Memory B cell (primary cell): ENCODE data around the gene INSIG1.

ENCODE experiments used
- ATAC-seq: fragments of 150-1000 bp; cut with Tn5 transposase; 2 replicates; pipeline ENCODE4 v1.10.0; 2021; ENCODE audit warnings: low read depth, mild to moderate bottlenecking, moderate library complexity
- DNase-seq, 2 donors: peaks; one replicate each; pipeline ENCODE4 v3.0.0; 2022; ENCODE audit warnings: low spot score in 2 of 2
- H3K27ac Mint-ChIP-seq: one replicate; pipeline ENCODE4 v1.8.0; 2022; ENCODE audit warnings: mild to moderate bottlenecking, moderate library complexity, mixed read lengths
- H3K27me3 Mint-ChIP-seq: one replicate; pipeline ENCODE4 v1.8.0; 2022; ENCODE audit warnings: mixed read lengths
- H3K36me3 Mint-ChIP-seq: one replicate; pipeline ENCODE4 v1.8.0; 2022; ENCODE audit warnings: mild to moderate bottlenecking, mixed read lengths
- H3K4me1 Mint-ChIP-seq: one replicate; pipeline ENCODE4 v1.8.0; 2022; ENCODE audit warnings: mixed read lengths
- H3K4me3 Mint-ChIP-seq: one replicate; pipeline ENCODE4 v1.8.0; 2022; ENCODE audit warnings: mild to moderate bottlenecking, moderate library complexity, mixed read lengths
- H3K9me3 Mint-ChIP-seq: one replicate; pipeline ENCODE4 v1.8.0; 2022; ENCODE audit warnings: mixed read lengths

INSIG1 gene

DNA sequence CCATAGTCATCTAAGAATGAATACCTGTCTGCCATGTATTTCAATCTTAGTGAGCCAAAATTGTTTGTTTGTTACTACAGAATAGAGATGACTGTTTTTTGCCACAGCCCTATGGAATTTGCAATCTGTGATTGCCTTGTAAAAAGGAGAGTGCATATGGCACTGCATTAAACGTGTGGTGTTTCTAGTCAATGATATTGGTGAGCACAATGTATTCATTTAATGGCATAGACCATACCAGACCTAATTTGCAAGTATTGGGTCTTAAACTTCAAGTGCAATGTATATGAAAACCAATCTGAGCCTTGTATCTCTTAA, 11.3 kb downstream of the INSIG1 start:
- no peaks in the 10 kb centered on the region for H3K27me3 Mint-ChIP-seq
- ATAC-seq (no peak), DNase-seq (no peak)
- H3K36me3 Mint-ChIP-seq, result peaks cover 15% of the 10 kb centered on the region
- H3K27ac Mint-ChIP-seq, result no peak overlapping the region
- H3K4me3 Mint-ChIP-seq, result no peak overlapping the region
- H3K4me1 Mint-ChIP-seq, result peaks cover 7% of the 10 kb centered on the region
- H3K9me3 Mint-ChIP-seq, result no peaks in the 10 kb centered on the region

DNA sequence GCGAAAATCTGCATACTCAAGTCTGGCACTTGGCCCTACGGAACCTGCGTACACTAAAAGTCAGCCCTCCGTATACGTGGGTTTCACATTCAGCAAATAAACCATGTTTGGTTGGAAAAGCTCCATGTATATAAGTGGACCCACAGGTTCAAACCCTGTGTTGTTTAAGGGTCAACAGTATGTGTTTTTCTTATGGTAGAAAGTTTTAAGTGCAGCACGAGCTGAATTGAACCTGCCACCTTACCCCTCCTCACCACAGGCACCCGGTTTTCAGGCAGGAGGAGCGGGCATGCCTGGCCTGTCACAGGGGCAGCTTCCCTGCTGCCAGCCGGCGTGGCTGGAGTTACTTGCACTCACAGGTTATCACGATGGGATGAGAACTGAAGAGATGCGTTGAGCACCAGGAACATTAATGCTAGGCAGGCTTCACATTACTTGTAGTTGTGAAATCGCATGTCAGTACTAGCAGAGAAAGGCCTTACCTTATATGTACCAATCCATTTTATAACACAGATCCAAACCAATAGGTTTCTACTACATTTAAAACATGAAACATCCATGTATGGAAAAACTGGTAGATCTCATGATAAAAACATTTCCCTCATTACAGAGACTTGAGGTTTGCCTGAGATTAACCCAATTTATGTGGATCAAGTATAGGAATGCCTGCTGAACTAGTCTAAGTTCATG, 12.9 kb downstream of the INSIG1 start:
- H3K27ac Mint-ChIP-seq, result no peak overlapping the region
- ATAC-seq (no peak), DNase-seq (no peak)
- peaks cover 4% of the 10 kb centered on the region for H3K4me1 Mint-ChIP-seq
- H3K27me3 Mint-ChIP-seq, result no peaks in the 10 kb centered on the region
- peaks cover 12% of the 10 kb centered on the region for H3K36me3 Mint-ChIP-seq
- no peaks in the 10 kb centered on the region for H3K9me3 Mint-ChIP-seq
- H3K4me3 Mint-ChIP-seq, result no peak overlapping the region

DNA sequence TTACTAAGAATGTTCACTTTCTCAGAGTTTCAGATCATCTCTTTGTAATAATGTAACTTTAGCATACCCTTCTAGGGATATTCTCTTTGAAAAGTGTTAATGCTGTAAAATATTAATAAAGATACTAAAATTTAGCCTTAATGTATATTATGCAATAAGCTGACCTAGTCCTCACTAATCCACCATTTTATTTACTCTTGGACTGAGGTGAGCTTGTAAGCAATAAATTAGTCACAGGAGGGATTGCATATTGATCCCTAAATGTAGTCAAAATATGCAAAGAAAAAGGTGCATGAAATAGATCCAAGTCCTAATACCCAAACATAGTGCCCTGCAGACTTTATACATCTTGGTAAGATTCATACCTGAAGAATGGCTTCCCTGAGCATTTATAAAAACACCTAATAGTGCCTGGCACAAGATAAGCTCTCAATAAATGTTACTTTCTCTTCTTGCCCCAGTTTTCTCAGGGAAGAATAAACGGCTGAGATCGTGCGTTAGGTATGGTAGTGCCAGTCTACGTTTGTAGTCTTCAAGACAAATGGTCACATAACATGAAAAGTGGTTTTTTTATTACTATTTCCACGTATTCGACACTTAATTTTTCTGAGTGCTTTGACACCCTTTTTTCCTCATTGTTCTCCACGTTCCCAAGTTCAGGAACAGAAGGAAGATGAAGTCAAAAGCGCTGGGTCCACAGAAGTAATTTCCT, 14.3 kb downstream of the INSIG1 start:
- H3K27ac Mint-ChIP-seq, result no peak overlapping the region
- no peaks in the 10 kb centered on the region for H3K9me3 Mint-ChIP-seq
- H3K4me1 Mint-ChIP-seq, result peaks cover 3% of the 10 kb centered on the region
- peaks cover 10% of the 10 kb centered on the region for H3K36me3 Mint-ChIP-seq
- H3K27me3 Mint-ChIP-seq, result peaks cover 1% of the 10 kb centered on the region
- no peak overlapping the region for H3K4me3 Mint-ChIP-seq
- ATAC-seq (no peak), DNase-seq (no peak)

DNA sequence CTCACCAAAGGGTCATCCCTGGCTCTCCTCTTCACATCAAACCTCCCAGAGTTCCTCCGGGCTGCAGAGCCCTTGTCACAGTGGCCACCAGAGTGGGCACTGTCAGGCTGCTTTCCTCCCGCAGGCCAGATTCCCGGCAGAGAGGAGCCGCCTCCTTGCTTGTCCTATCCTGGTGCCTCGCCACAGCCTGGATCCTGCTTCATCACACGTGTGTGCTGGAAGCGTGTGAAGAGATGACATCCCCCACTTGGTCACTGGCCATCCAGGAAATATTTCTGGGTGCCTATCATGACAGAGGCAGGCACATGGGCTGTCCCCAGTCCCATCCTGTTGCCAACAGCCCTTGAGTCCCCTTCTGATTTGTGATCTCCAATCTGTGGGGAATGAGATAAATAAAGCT, 15.0 kb downstream of the INSIG1 start:
- Mint-ChIP-seq H3K36me3 (peaks cover 6% of the 10 kb centered on the region), H3K27ac (no peak overlapping the region), H3K9me3 (no peaks in the 10 kb centered on the region), H3K4me1 (no peaks in the 10 kb centered on the region), H3K4me3 (no peak overlapping the region), H3K27me3 (peaks cover 1% of the 10 kb centered on the region)
- ATAC-seq (no peak), DNase-seq (no peak)

DNA sequence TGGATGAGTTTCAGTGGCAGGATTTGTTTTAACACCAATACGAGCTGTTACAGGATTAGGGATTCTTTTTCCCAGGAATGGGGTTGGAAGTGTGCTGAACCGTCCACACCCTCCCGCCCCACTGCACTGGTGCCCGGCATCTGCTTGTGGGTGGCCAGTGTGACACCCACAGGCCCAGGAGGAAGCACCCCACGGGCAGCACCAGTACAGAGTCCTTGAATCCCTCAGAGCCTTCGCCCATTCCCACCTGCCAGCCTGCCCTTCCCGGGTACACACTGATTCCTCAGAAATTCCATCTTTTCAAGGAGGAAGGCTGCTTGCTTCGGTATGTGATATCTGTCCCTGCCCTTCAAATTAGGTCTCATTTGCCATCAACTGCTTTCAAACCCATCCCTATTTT, 15.4 kb downstream of the INSIG1 start:
- Mint-ChIP-seq H3K27ac (no peak overlapping the region), H3K9me3 (no peaks in the 10 kb centered on the region), H3K4me3 (no peak overlapping the region), H3K36me3 (peaks cover 6% of the 10 kb centered on the region), H3K4me1 (no peaks in the 10 kb centered on the region), H3K27me3 (peaks cover 1% of the 10 kb centered on the region)
- ATAC-seq, result no peak
- DNase-seq, result no peak

DNA sequence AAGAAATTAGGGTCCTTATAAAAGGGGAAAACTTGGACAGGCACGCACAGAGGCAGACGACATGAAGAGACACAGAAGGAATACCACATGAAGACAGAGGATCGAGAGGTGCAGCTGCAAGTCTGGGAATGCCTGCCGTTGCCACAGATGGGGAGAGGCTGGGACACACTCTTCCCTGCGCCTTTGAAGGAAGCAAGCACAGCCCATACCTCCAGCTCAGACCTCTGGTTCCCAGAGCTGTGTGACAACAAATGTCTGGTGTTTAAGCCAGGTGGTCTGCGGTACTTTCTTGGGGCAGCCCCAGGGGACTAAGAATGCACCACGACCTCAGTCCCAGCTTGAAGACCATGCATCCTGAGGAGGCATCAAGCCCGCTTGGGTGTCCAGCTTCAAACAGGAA, 18.3 kb downstream of the INSIG1 start:
- no peaks in the 10 kb centered on the region for H3K36me3 Mint-ChIP-seq
- ATAC-seq, result no peak
- H3K4me3 Mint-ChIP-seq, result no peak overlapping the region
- no peak overlapping the region for H3K27ac Mint-ChIP-seq
- H3K4me1 Mint-ChIP-seq, result no peaks in the 10 kb centered on the region
- DNase-seq, result no peak
- no peaks in the 10 kb centered on the region for H3K9me3 Mint-ChIP-seq
- H3K27me3 Mint-ChIP-seq, result peaks cover 1% of the 10 kb centered on the region

DNA sequence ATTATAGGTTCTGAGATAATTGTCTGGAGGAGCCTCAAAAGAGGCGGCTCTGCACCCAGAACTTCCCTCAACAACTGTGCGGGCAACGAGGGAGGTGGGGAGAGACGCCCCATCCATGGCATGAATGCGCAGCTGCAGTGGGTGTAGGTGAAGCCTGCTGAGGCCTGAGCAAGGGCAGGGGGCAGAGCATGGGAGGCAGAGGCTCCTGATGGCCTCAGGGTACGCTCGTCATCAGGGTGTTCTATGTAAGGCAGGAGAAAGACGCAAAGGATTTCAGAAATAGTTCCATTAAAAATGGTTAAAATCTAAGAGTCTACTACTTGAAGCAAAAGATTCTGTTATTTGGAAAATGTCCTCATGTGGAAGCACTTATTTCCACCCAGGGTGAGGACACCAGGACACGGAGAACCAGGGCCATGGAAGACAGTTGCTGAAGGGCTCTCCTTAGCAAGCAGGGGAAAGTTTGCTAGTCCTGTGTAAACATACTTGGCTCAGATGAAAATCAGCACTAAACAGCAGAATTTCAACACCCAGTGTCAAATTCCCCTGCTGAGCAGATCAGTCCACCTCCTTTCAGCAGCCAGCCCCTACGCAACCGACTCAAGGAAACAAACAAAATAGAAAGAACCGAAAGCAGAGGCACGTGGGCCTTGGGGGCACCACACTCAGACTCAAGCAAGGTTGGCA, 18.9 kb downstream of the INSIG1 start:
- peaks cover 1% of the 10 kb centered on the region for H3K27me3 Mint-ChIP-seq
- no peak overlapping the region for H3K27ac Mint-ChIP-seq
- H3K9me3 Mint-ChIP-seq, result no peaks in the 10 kb centered on the region
- DNase-seq (no peak), ATAC-seq (peak; percentile 41)
- H3K36me3 Mint-ChIP-seq, result no peaks in the 10 kb centered on the region
- no peak overlapping the region for H3K4me3 Mint-ChIP-seq
- H3K4me1 Mint-ChIP-seq, result no peaks in the 10 kb centered on the region

DNA sequence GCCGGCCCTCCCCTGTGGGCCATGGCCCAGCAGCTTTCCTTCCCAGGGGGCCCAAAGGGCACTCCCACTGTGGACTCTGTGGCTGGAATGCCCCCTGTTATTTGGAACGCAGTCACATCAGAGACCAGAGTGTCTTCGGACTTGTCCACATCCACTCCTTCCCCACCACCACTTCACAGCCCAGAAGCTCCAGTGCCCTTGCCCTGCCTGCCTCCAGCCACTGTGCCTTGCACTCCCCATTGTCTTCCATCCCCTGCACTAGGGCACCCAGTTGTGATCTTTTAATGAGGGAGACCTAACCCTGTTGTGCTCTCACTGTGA, 19.4 kb downstream of the INSIG1 start:
- H3K9me3 Mint-ChIP-seq, result no peaks in the 10 kb centered on the region
- H3K27me3 Mint-ChIP-seq, result peaks cover 1% of the 10 kb centered on the region
- no peaks in the 10 kb centered on the region for H3K4me1 Mint-ChIP-seq
- no peak overlapping the region for H3K4me3 Mint-ChIP-seq
- ATAC-seq (no peak), DNase-seq (no peak)
- H3K27ac Mint-ChIP-seq, result no peak overlapping the region
- H3K36me3 Mint-ChIP-seq, result no peaks in the 10 kb centered on the region

DNA sequence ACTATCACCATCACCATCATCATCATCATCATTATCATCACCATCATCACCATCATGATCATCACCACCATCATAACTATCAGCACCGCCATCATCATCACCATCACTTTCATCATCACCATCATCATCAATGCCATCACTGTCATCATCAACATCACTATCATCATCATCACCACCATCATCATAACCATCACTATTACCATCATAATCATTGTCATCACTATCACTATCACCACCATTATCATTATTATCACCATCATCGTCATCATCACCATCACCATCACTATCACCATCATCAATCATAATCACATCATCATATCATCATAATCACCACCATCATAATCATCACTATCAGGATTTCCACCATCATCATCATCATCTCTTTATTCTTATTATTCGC, 20.6 kb downstream of the INSIG1 start:
- DNase-seq (no peak), ATAC-seq (no peak)
- no peak overlapping the region for H3K27ac Mint-ChIP-seq
- H3K36me3 Mint-ChIP-seq, result no peaks in the 10 kb centered on the region
- H3K4me1 Mint-ChIP-seq, result no peaks in the 10 kb centered on the region
- H3K9me3 Mint-ChIP-seq, result peaks cover under 1% of the 10 kb centered on the region
- H3K4me3 Mint-ChIP-seq, result no peak overlapping the region
- H3K27me3 Mint-ChIP-seq, result peaks cover 1% of the 10 kb centered on the region

DNA sequence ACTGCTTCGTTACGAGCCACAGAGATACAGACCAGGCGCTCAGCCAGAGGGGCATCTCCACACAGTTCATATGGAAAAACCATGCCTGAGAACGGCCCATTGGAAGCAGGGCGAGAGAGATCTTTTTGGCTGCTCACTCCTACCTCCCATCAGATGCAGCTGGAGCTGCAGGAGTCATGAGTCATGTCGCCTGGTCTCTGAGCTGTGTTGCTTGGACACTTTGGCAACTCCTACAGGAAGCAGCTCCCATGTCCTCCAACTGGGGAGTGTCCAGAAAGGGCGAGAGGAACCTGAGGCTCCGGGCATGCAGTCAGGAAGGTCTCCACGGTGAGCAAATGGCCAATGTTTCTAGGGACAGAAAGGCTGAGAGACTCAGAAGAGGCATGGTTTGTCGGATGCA, 24.9 kb downstream of the INSIG1 start:
- H3K4me1 Mint-ChIP-seq, result no peaks in the 10 kb centered on the region
- peaks cover 7% of the 10 kb centered on the region for H3K9me3 Mint-ChIP-seq
- H3K36me3 Mint-ChIP-seq, result no peaks in the 10 kb centered on the region
- H3K27ac Mint-ChIP-seq, result no peak overlapping the region
- H3K27me3 Mint-ChIP-seq, result peaks cover 3% of the 10 kb centered on the region
- ATAC-seq, result no peak
- H3K4me3 Mint-ChIP-seq, result no peak overlapping the region
- no peak for DNase-seq

DNA sequence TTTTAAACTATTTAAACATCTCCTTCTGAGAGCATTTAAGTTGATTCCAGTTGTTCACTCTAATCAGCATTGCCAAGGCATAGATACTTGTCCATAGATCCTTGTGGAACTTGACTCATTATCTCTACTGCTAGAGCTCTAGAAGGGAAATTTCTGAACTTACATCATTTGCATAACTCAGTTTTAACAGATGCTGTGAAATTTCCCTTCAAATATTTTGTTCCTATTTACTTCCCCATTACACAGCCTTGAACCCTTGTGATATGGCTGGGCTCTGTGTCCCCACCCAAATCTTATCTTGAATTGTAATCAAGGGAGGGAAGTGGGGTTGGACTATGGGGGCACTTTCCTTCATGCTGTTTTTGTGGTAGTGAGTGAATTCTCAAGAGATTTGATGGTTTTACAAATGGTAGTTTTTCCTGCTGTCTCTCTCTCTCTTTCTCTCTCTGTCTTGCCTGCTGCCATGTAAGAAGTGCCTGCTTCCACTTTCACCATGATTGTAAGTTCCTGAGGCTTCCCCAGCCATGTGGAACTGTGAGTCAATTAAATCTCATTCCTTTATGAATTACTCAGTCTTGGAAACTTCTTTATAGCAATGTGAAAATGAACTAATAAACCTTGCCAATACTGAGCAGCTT, 25.4 kb downstream of the INSIG1 start:
- H3K4me1 Mint-ChIP-seq, result no peaks in the 10 kb centered on the region
- H3K27me3 Mint-ChIP-seq, result peaks cover 6% of the 10 kb centered on the region
- peak; percentile 17 for ATAC-seq
- H3K4me3 Mint-ChIP-seq, result no peak overlapping the region
- H3K9me3 Mint-ChIP-seq, result peaks cover 7% of the 10 kb centered on the region
- no peak overlapping the region for H3K27ac Mint-ChIP-seq
- no peak for DNase-seq
- H3K36me3 Mint-ChIP-seq, result no peaks in the 10 kb centered on the region

DNA sequence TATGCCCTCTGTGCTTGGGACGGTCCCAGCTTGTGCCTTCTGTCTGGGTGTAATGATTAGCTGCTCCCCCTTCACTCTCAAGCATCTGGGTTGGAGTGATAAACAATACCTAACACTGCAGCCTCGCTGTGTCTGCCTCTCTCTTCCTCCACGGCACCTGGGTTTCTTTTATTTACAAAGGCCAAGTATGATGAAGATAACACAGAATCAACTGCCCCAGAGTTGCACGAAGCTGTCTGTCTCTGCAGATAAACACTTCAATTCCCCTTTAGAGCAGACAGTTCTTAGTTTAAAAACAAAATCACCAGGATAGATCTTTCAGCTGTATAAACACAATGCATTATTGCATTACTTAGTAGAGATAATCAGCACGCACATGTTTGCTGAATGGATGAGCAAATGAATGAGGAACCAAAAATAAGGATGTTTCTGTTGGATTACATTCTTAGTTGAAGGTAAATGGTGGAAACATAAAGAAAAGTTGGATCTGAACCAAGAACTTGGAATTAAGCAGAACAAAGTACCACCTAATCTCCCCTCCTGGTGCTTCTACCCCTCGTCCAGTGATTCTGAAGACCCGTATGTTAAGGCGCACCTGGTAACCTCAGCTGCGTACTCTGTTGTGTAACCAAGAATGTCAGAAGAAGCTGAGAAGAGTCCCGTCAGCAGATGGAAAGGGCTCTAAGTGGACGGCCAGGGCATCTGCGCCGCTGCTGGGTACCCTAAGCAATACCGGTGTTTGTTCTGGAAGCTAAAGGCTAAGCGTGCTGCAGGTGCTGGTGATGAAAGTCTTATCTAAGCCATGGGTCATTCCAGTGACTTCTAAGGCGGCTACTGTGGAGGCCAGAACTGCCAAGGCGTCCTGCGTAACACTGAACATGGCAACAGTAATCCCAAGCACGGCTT, 26.6 kb downstream of the INSIG1 start:
- ATAC-seq (no peak), DNase-seq (no peak)
- Mint-ChIP-seq H3K9me3 (peaks cover 7% of the 10 kb centered on the region), H3K36me3 (no peaks in the 10 kb centered on the region), H3K4me3 (no peak overlapping the region), H3K27me3 (peaks cover 6% of the 10 kb centered on the region), H3K27ac (no peak overlapping the region), H3K4me1 (no peaks in the 10 kb centered on the region)

DNA sequence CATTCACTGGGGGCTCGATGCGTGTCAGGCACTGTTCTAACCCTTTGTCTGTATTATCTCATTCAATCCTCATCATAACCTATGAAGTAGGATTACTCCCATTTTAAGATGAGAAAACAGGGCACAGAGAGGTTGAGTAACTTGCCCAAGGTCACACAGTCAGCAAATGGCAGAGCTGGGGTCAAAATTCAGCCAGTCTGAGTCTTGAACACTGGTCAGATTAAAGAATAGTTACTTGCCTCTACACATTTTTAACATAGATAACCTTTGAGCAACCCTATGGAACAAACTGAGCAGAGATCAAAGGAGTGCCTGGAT, 27.2 kb downstream of the INSIG1 start:
- H3K4me1 Mint-ChIP-seq, result no peaks in the 10 kb centered on the region
- no peak overlapping the region for H3K27ac Mint-ChIP-seq
- H3K36me3 Mint-ChIP-seq, result no peaks in the 10 kb centered on the region
- H3K4me3 Mint-ChIP-seq, result no peak overlapping the region
- no peak for DNase-seq
- no peak for ATAC-seq
- peaks cover 7% of the 10 kb centered on the region for H3K9me3 Mint-ChIP-seq
- H3K27me3 Mint-ChIP-seq, result peaks cover 6% of the 10 kb centered on the region

DNA sequence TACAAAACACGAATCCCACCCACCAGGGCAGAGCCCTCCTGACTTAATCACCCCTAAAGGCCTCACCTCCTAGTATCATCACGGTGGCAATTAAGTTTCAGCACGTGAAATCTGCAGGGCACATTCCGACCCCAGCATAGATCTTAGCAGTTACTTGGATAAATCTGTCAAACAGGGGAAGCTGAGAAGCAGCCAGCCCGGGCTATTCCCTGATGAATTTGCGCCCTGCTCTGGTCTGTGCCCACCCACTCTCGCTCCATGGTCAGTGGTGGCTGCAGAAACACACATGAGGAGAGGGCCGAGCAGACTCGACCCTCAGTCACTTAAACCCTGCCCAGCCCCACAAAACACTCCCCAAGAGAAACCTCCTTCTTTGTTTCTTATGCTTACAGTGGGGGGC, 28.7 kb downstream of the INSIG1 start:
- Mint-ChIP-seq H3K4me1 (no peaks in the 10 kb centered on the region), H3K27me3 (peaks cover 6% of the 10 kb centered on the region), H3K27ac (no peak overlapping the region), H3K36me3 (no peaks in the 10 kb centered on the region), H3K9me3 (peaks cover 7% of the 10 kb centered on the region), H3K4me3 (no peak overlapping the region)
- ATAC-seq (no peak), DNase-seq (no peak)
